ENCODE measurements around the gene MAML2. TPM values are rescaled to one million over a fixed set of nuclear protein-coding genes. Genes with fewer than 3 reads are reported as not detected.
A peak's percentile ranks its signal among the peaks of the same experiment; 100 is the strongest.

MAML2 gene
- total and polyA plus RNA-seq, 2 of the 13 experiments (the other 11 are each of a cell fraction or from before 2014, with no cell fraction given), result 2.3 to 25.9 TPM

- no TSS peak for BruUV-seq (replicated peaks)
- ChIA-PET POLR2A (interaction anchor here (1.6 kb wide), 1 partner anchor 15 kb away, joined by 5 read pairs; no protein-coding TSS in a partner anchor), CTCF (ENCODE audit: low intra/inter-chr PET ratio, low total read pairs) (no interaction called here)
- intact Hi-C loops (cut with micrococcal nuclease; ENCODE audit: unreplicated experiment), result no loop called here
- in situ Hi-C loops (cut with HindIII; ENCODE audit: extremely low pct_ligation_motif_present, low pct_unique_long_range_greater_than_20kb), result no loop called here
- Histone ChIP-seq H4K20me1 (ENCODE audit: insufficient read depth, low read length) (no peaks in the 10 kb centered on the region), H3K79me2 (ENCODE audit: insufficient read depth, low read length) (no peaks in the 10 kb centered on the region), H3K27ac (ENCODE audit: extremely low read length, insufficient read depth, low read length) (peak overlapping the region; percentile 48), H3K27me3 (ENCODE audit: control insufficient read depth in 1 of 2, insufficient read depth in 2 of 2, low read length in 2 of 2) (no peaks in the 10 kb centered on the region), H3K9ac (ENCODE audit: insufficient read depth, low read depth, low read length) (no peak overlapping the region), H3K4me2 (ENCODE audit: low read depth, low read length) (peak overlapping the region; percentile 42; the same call in 1 of the 2 replicates), H3K4me1 (ENCODE audit: insufficient read depth, low read length) (peaks cover 64% of the 10 kb centered on the region), H3K36me3 (replicated peaks in 1 of 2; ENCODE audit: control insufficient read depth in 1 of 2, insufficient read depth in 2 of 2, low read length in 2 of 2) (peaks cover 1 to 4% of the 10 kb centered on the region in 2 experiments; a peak in 2 of 5 replicates), H3K9me3 (ENCODE audit: low read length) (no peaks in the 10 kb centered on the region), H3K4me3 (replicated peaks in 1 of 3; ENCODE audit: insufficient read depth in 1 of 3, low read depth in 2 of 3, low read length in 3 of 3) (no peak overlapping the region), H2AFZ (ENCODE audit: low read length) (no peak overlapping the region)
- FAIRE-seq (peak; percentile 26), DNase-seq (ENCODE audit: low spot score) (peak; percentile 74), ATAC-seq (peak; percentile 82)
- 61% methylated on average over 5 of the region's 5 CpGs for WGBS (ENCODE audit: low lambda C conversion rate)
- TF ChIP-seq FOXA1 (IDR thresholded peaks at IDR 0.05), result no peak
- peak; percentile 14; the same call in 1 of the 2 replicates for TF ChIP-seq FOXA1 (CRISPR knock-in tag; IDR thresholded peaks at IDR 0.05)
- no peak for TF ChIP-seq GABPB1 (CRISPR knock-in tag; IDR thresholded peaks at IDR 0.05)
- 0 out of 2 replicates have a peak, but pooled peaks have one; percentile 23 for TF ChIP-seq PPARG (CRISPR knock-in tag; conservative IDR thresholded peaks at IDR 0.05)
- no peak for TF ChIP-seq JUN (CRISPR knock-in tag; IDR thresholded peaks at IDR 0.05)
- TF ChIP-seq NFE2L2 (IDR thresholded peaks at IDR 0.05; ENCODE audit: low read length), result no peak
- no peak for TF ChIP-seq ZKSCAN1 (IDR thresholded peaks at IDR 0.05; ENCODE audit: low read length)
- no peak for TF ChIP-seq MXD4 (CRISPR knock-in tag; IDR thresholded peaks at IDR 0.05)
- TF ChIP-seq RXRA (CRISPR knock-in tag; IDR thresholded peaks at IDR 0.05), result no peak
- peak; percentile 59 for TF ChIP-seq GATAD2A (CRISPR knock-in tag; IDR thresholded peaks at IDR 0.05)
- no peak for TF ChIP-seq ZNF350 (CRISPR knock-in tag; IDR thresholded peaks at IDR 0.05; ENCODE audit: borderline replicate concordance, low read depth)
- TF ChIP-seq ZNF292 (CRISPR knock-in tag; IDR thresholded peaks at IDR 0.05; ENCODE audit: borderline replicate concordance, low read depth), result no peak
- TF ChIP-seq KLF6 (CRISPR knock-in tag; IDR thresholded peaks at IDR 0.05), result no peak
- no peak for TF ChIP-seq ZBTB37 (CRISPR knock-in tag; IDR thresholded peaks at IDR 0.05)
- TF ChIP-seq ZNF12 (CRISPR knock-in tag; IDR thresholded peaks at IDR 0.05), result no peak
- no peak for TF ChIP-seq PHB2 (IDR thresholded peaks at IDR 0.05; ENCODE audit: partially characterized antibody)
- no peak for TF ChIP-seq AKAP8 (CRISPR knock-in tag; IDR thresholded peaks at IDR 0.05)
- no peak for TF ChIP-seq LRRFIP1 (CRISPR knock-in tag; conservative IDR thresholded peaks at IDR 0.05)
- no peak for TF ChIP-seq MAFG (CRISPR knock-in tag; IDR thresholded peaks at IDR 0.05)
- peak; percentile 31; the same call in 1 of the 2 replicates for TF ChIP-seq HNF4A (CRISPR knock-in tag; IDR thresholded peaks at IDR 0.05)
- no peak for TF ChIP-seq ZNF879 (CRISPR knock-in tag; IDR thresholded peaks at IDR 0.05)
Observed at GRCh38 chr11:96114178-96115064, 228.6 kb downstream of the MAML2 start.
